Brain microvascular endothelial cell (primary cell): ENCODE data around the gene DMXL1.
"Not testable (repeated sequence)": the region's sequence is repeated elsewhere in the genome, so short reads cannot be mapped to it uniquely, and the experiment has no call there.

Experiments
- DNase-seq: peaks from one replicate; pipeline ENCODE4 v3.0.0-alpha.2; 2020
- H3K27ac ChIP-seq: fragments of 250-450 bp; sonication (Bioruptor Pico); 2 replicates; pipeline ENCODE4 v1.5.1; 2020; ENCODE audit warnings: mild to moderate bottlenecking, moderate library complexity
- H3K27me3 ChIP-seq: fragments of 250-450 bp; sonication (Bioruptor Pico); replicated peaks from 2 replicates; pipeline ENCODE4 v1.5.1; 2020; ENCODE audit warnings: mild to moderate bottlenecking
- H3K36me3 ChIP-seq: fragments of 250-450 bp; sonication (Bioruptor Pico); replicated peaks from 2 replicates; pipeline ENCODE4 v1.5.1; 2020; ENCODE audit warnings: mild to moderate bottlenecking
- H3K4me3 ChIP-seq: 2 replicates; pipeline ENCODE4 v1.5.1; 2011; ENCODE audit warnings: low read depth, mild to moderate bottlenecking, control low read depth, low read length, moderate library complexity
- in situ Hi-C: cut with HindIII; loops from 2 replicates; pipeline ENCODE4 v1.10.0; 2017; ENCODE audit warnings: low sequenced_read_pairs, low pct_ligation_motif_present
- TF ChIP-seq, protein P1 (sequence below): IDR thresholded peaks from 2 replicates; pipeline ENCODE4 v1.5.1; 2011; ENCODE audit warnings: low read depth, mild to moderate bottlenecking, moderate library complexity, low read length, control low read depth, inconsistent platforms; ENCODE audit errors: missing control alignments

DMXL1 gene

DNA sequence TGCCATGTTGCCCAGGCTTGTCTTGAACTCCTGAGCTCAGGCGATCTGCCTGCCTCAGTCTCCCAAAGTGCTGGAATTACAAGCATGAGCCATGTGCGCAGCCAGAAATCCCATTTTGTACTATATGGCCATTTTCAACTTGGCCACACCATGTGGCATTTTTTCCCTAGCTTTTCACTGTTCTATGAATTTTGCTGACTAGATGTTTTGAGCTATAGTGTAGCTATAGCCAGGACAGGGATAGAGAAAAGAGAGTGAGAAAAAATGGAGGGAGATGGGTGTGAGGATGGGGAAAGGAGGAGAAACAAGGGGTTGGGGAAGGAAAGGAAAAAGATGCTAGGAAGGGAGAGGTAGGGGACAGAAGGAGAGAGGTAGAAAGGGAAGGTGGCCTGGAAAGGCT, 46.4 kb downstream of the DMXL1 start:
- DNase-seq = no peak
- TF ChIP-seq, protein P1, sequence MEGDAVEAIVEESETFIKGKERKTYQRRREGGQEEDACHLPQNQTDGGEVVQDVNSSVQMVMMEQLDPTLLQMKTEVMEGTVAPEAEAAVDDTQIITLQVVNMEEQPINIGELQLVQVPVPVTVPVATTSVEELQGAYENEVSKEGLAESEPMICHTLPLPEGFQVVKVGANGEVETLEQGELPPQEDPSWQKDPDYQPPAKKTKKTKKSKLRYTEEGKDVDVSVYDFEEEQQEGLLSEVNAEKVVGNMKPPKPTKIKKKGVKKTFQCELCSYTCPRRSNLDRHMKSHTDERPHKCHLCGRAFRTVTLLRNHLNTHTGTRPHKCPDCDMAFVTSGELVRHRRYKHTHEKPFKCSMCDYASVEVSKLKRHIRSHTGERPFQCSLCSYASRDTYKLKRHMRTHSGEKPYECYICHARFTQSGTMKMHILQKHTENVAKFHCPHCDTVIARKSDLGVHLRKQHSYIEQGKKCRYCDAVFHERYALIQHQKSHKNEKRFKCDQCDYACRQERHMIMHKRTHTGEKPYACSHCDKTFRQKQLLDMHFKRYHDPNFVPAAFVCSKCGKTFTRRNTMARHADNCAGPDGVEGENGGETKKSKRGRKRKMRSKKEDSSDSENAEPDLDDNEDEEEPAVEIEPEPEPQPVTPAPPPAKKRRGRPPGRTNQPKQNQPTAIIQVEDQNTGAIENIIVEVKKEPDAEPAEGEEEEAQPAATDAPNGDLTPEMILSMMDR = no peak
- no peaks in the 10 kb centered on the region for H3K27me3 ChIP-seq
- in situ Hi-C loops = no loop called here
- H3K27ac ChIP-seq = no peak overlapping the region
- H3K36me3 ChIP-seq = peaks cover 2% of the 10 kb centered on the region
- no peak overlapping the region for H3K4me3 ChIP-seq

DNA sequence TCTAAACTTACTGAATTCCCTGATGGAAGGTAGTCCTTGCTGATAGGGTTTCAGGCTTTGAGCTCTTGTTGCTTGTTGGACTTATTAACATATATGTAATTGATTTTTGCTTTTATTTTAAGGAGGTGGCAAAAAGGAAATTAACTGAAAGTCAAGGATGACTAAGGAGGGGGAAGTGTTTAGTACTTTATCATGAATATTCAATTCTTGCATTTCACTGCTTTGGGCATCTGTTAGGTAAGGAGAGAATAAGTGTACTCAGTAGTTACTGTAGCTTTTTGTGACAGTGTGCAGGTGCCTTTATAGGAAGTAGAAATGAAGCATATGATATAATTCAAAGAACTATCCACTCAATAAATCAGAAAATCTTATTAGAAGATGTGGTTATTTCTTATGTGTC, 47.1 kb downstream of the DMXL1 start:
- DNase-seq = no peak
- in situ Hi-C loops = no loop called here
- peaks cover 2% of the 10 kb centered on the region for H3K36me3 ChIP-seq
- no peak overlapping the region for H3K27ac ChIP-seq
- H3K4me3 ChIP-seq = no peak overlapping the region
- no peaks in the 10 kb centered on the region for H3K27me3 ChIP-seq
- TF ChIP-seq, protein P1 = no peak

DNA sequence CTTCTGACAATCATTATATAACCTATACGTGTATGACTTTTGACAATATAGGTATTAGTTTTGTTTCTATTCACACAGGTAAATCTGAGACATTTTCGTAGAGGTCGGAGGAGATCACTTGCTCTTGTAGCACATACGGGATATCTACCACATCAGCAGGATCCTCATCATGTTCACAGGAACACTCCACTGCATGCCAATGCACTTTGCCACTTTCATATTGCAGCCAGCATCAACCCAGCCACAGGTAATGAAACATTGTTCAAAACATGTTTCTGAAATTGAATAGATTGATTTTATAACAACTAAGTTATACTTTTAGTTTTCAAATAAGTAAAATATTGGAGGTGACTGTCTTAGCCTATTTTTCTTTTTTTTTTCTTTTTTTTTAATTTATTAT, 50.0 kb downstream of the DMXL1 start:
- Histone ChIP-seq H3K4me3 (no peak overlapping the region), H3K36me3 (peaks cover 2% of the 10 kb centered on the region), H3K27ac (no peak overlapping the region), H3K27me3 (no peaks in the 10 kb centered on the region)
- in situ Hi-C loops = no loop called here
- no peak for DNase-seq
- TF ChIP-seq, protein P1 = no peak

DNA sequence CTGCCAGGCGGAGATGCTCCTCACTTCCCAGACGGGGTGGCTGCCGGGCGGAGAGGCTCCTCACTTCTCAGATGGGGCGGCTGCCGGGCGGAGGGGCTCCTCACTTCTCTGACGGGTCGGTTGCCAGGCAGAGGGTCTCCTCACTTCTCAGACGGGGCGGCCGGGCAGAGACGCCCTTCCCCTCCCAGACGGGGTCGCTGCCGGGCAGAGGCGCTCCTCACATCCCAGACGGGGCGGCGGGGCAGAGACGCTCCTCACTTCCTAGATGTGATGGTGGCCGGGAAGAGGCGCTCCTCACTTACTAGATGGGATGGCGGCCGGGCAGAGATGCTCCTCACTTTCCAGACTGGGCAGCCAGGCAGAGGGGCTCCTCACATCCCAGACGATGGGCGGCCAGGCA, 51.6 kb downstream of the DMXL1 start:
- in situ Hi-C loops, DNase-seq, H3K27ac ChIP-seq: not testable (repeated sequence)

DNA sequence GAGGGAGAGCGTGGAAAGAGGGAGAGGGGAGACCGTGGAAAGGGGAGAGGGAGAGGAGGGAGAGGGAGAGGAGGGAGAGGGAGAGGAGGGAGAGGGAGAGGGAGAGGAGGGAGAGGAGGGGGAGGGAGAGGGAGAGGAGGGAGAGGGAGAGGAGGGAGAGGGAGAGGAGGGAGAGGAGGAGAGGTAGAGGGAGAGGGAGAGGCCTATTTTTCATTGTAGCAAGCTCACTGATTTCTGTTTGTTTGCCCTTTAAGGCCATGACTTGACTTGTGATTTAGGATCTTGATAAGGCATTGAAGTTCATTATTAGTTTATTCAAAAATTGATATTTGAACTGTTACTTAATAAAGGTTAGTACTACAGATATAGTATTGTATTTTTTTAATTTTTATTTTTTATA, 52.4 kb downstream of the DMXL1 start:
- Histone ChIP-seq H3K36me3 (no peaks in the 10 kb centered on the region), H3K27me3 (no peaks in the 10 kb centered on the region), H3K27ac (no peak overlapping the region), H3K4me3 (no peak overlapping the region)
- no peak for DNase-seq
- in situ Hi-C loops = no loop called here
- TF ChIP-seq, protein P1 = no peak

More for the DNA sequence above, 51.6 kb downstream of the DMXL1 start:
- H3K4me3 ChIP-seq, H3K27me3 ChIP-seq, H3K36me3 ChIP-seq: not testable (repeated sequence)

DNA sequence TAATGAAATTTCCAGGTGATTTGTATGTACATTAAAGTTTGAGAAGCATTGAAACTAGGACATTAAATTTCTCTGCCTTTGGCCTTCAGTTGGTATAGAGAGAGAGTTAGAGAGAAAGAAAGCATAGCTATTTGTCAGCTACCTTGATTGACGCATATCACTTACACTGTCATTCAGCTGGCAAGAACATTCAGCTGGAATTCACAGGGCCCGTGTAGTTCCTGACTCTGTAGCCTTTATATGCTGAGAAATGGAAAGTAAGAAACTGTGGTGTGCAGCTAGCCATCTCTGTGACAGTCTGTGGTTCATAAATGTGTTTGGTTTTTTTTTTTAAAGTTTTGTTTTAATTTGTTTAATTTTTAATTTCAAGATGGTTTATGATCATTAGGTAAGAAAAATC, 58.9 kb downstream of the DMXL1 start:
- Histone ChIP-seq H3K27me3 (no peaks in the 10 kb centered on the region), H3K36me3 (no peaks in the 10 kb centered on the region), H3K4me3 (no peak overlapping the region), H3K27ac (no peak overlapping the region)
- TF ChIP-seq, protein P1 = no peak
- no peak for DNase-seq
- in situ Hi-C loops = no loop called here
